Duodenal mucosa (tissue), 2 donors: Measurements from ENCODE around the gene IKZF3.
"Not testable (repeated sequence)": the region's sequence is repeated elsewhere in the genome, so short reads cannot be mapped to it uniquely, and the experiment has no call there.

ENCODE experiments used
- H3K27ac ChIP-seq: one replicate; pipeline ENCODE4 v1.7.0; 2013; ENCODE audit warnings: low read depth, low read length
- H3K27me3 ChIP-seq, 2 donors: one replicate each; pipeline ENCODE4 v1.7.0; 2013; ENCODE audit warnings: low read length in 2 of 2, control low read depth in 1 of 2; ENCODE audit not compliant: insufficient read depth in 2 of 2, control insufficient read depth in 1 of 2
- H3K36me3 ChIP-seq, 2 donors: one replicate each; pipeline ENCODE4 v1.7.0; 2013; ENCODE audit warnings: low read length in 2 of 2, control low read depth in 1 of 2; ENCODE audit not compliant: insufficient read depth in 2 of 2, control insufficient read depth in 1 of 2
- H3K4me1 ChIP-seq, 2 donors: one replicate each; pipeline ENCODE4 v1.7.0; 2013; ENCODE audit warnings: low read length in 2 of 2, control low read depth in 1 of 2; ENCODE audit not compliant: insufficient read depth in 2 of 2, control insufficient read depth in 1 of 2
- H3K4me3 ChIP-seq, 2 donors: one replicate each; pipeline ENCODE4 v1.7.0; 2013; ENCODE audit warnings: low read length in 2 of 2, low read depth in 1 of 2
- H3K9ac ChIP-seq, 2 donors: one replicate each; pipeline ENCODE4 v1.7.0; 2013; ENCODE audit warnings: low read length in 2 of 2, low read depth in 1 of 2
- H3K9me3 ChIP-seq, 2 donors: one replicate each; pipeline ENCODE4 v1.7.0; 2013; ENCODE audit warnings: low read length in 2 of 2, control low read depth in 1 of 2; ENCODE audit not compliant: control insufficient read depth in 1 of 2

Gene IKZF3

GRCh38 chr17:39861235-39861634 is 2.9 kb downstream of the IKZF3 start:
- Histone ChIP-seq H3K4me3 (peak overlapping the region; percentile 1 to 19), H3K36me3 (no peaks in the 10 kb centered on the region), H3K9ac (peak overlapping the region in 1 of 2 donors; percentile 18), H3K27ac (no peak overlapping the region), H3K27me3 (peaks cover 22 to 25% of the 10 kb centered on the region in 2 donors), H3K9me3 (no peaks in the 10 kb centered on the region), H3K4me1 (peaks cover 4 to 10% of the 10 kb centered on the region in 2 donors)

- H3K36me3 ChIP-seq, H3K27me3 ChIP-seq, H3K27ac ChIP-seq, H3K9ac ChIP-seq, H3K4me1 ChIP-seq, H3K9me3 ChIP-seq, H3K4me3 ChIP-seq: not testable (repeated sequence)
Observed at GRCh38 chr17:39855911-39856649, 8.0 kb downstream of the IKZF3 start.

GRCh38 chr17:39854909-39855308 is 9.2 kb downstream of the IKZF3 start:
- Histone ChIP-seq H3K27me3 (no peaks in the 10 kb centered on the region), H3K4me1 (no peaks in the 10 kb centered on the region), H3K9me3 (no peaks in the 10 kb centered on the region), H3K36me3 (no peaks in the 10 kb centered on the region), H3K27ac (no peak overlapping the region), H3K9ac (no peak overlapping the region), H3K4me3 (no peak overlapping the region)

DNA sequence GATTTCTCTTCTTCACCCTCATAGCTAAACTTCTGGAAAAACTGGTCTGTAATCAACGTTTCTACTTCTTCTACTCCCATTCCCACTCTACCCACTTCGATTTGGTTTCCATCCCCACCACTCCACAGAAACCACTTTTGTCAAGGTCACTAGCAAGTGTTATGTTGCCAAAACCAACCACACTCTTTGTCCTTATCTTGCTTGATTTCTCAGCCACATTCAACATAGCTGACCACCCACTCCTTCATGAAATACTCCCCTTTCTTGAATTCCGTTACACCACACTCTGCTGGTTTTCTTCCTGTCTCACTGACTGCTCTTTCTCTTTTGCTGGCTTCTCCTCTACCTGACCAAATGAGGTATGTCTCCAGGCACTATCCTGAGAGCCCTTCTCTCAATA is 11.9 kb downstream of the IKZF3 start:
- no peak overlapping the region for H3K27ac ChIP-seq
- H3K36me3 ChIP-seq: no peaks in the 10 kb centered on the region
- no peaks in the 10 kb centered on the region for H3K4me1 ChIP-seq
- no peaks in the 10 kb centered on the region for H3K9me3 ChIP-seq
- H3K27me3 ChIP-seq: no peaks in the 10 kb centered on the region
- H3K9ac ChIP-seq: no peak overlapping the region
- H3K4me3 ChIP-seq: no peak overlapping the region

GRCh38 chr17:39850186-39850585 is 13.9 kb downstream of the IKZF3 start:
- H3K4me3 ChIP-seq, H3K9ac ChIP-seq, H3K4me1 ChIP-seq, H3K27ac ChIP-seq, H3K27me3 ChIP-seq, H3K36me3 ChIP-seq, H3K9me3 ChIP-seq: not testable (repeated sequence)

DNA sequence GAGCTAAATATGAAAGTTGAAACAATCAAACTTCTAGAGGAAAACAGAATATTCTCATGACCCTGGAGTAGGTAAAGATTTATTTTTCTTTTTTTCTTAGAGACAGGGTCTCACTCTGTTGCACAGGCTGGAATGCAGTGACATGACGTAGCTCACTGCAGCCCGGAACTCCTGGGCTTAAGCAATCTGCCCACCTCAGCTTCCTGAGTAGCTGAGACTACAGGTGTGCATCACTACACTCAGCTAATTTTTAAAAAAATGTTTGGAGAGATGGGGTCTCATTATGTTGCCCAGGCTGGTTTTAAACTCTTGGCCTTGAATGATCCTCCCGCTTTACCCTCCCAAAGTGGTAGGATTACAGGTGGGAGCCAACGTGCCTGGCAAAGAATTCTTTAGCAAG is 15.5 kb downstream of the IKZF3 start:
- Histone ChIP-seq H3K9ac (no peak overlapping the region), H3K27ac (no peak overlapping the region), H3K9me3 (no peaks in the 10 kb centered on the region), H3K4me3 (no peak overlapping the region), H3K27me3 (no peaks in the 10 kb centered on the region), H3K4me1 (no peaks in the 10 kb centered on the region), H3K36me3 (no peaks in the 10 kb centered on the region)

DNA sequence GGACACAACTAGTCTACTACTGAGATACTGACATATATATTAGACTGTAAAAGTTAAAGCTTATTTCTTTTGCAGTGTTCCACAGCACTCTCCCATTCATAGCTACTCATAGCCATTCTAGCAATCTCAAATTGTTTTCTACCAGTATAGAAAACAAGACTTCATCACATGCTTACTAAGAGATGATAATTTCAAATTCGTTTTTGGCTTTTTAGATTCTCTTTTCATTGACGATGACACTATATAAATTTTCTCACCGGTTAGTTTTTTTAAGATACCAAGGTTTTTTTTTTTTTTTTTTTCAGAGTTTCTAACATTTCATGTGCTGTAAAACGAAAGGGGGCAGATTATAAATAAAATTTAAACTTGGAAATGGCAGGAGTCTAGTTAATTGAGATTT is 17.9 kb downstream of the IKZF3 start:
- Histone ChIP-seq H3K4me3 (no peak overlapping the region), H3K27me3 (no peaks in the 10 kb centered on the region), H3K27ac (no peak overlapping the region), H3K9me3 (no peaks in the 10 kb centered on the region), H3K4me1 (no peaks in the 10 kb centered on the region), H3K9ac (no peak overlapping the region), H3K36me3 (no peaks in the 10 kb centered on the region)

DNA sequence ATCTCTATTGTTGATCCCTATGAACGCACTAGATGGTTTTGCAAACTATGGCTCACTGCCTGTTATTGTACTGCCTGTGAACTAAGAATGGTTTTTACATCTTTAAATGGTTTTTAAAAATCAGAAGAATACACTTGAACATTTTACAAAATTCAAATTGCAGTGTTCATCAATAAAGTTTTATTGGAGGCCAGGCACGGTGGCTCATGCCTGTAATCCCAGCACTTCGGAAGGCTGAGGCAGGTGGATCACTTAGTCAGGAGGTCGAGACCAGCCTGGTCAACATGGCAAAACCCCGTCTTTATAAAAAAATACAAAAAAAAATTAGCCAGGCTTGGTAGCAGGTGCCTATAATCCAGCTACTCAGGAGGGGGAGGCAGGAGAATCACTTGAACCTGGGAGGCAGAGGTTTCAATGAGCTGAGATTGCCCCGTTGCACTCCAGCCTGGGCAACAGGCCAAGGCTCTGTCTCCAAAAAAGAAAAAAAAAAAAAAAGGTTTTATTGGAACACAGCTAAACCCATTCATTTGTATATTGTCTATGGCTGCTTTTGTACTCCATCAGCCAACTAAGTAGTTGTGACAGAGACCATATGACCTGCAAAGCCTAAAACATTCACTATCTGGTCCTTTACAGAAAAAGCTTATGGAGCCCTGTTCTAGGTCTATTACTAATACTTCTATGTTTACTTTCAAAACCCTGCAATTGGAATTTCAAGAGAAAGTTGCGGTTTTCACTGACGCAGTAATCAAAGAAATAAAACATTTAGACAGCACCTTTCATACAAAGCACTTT is 18.9 kb downstream of the IKZF3 start:
- Histone ChIP-seq H3K27me3 (no peaks in the 10 kb centered on the region), H3K36me3 (no peaks in the 10 kb centered on the region), H3K27ac (no peak overlapping the region), H3K9ac (no peak overlapping the region), H3K4me1 (no peaks in the 10 kb centered on the region), H3K9me3 (no peaks in the 10 kb centered on the region), H3K4me3 (no peak overlapping the region)

DNA sequence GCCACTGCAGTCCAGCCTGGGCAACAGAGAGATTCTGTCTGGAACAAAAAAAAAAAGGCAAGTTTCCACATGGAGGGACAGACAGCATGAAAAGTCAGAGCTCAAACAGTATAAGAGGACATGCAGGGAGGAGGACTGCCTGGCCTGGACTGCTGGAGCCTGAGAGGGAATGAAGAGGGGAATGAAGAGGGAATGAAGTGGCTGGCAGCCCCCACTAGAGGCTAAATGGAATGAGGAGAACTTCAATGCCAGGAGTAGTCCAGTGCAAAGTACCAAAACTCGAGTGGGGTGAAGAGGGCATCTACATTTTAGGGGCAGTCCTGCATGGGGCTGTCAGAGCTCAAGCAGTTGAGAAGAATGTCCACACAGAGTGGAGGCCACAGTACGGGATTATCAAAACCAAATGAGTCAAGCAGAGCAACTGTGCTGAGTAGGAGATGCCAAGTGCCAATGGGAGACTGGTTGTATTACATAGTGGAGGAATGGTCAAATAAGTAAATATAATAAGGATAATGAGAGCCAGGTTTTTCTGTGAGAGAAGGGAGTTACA is 22.9 kb downstream of the IKZF3 start:
- Histone ChIP-seq H3K36me3 (no peaks in the 10 kb centered on the region), H3K27me3 (no peaks in the 10 kb centered on the region), H3K9me3 (no peaks in the 10 kb centered on the region), H3K4me3 (no peak overlapping the region), H3K4me1 (no peaks in the 10 kb centered on the region), H3K9ac (no peak overlapping the region), H3K27ac (no peak overlapping the region)

- Histone ChIP-seq H3K9me3 (no peaks in the 10 kb centered on the region), H3K36me3 (no peaks in the 10 kb centered on the region), H3K27me3 (no peaks in the 10 kb centered on the region), H3K9ac (no peak overlapping the region), H3K27ac (no peak overlapping the region), H3K4me1 (no peaks in the 10 kb centered on the region), H3K4me3 (no peak overlapping the region)
Observed at GRCh38 chr17:39838784-39839183, 25.3 kb downstream of the IKZF3 start.
